ENCODE measurements around the gene FNIP1. TPM values are rescaled to one million over a fixed set of nuclear protein-coding genes. Genes with fewer than 3 reads are reported as not detected.

Gene FNIP1
- polyA plus RNA-seq, 1 experiment: 15.8 TPM

- POLR2A ChIA-PET: no interaction called here
- CTCF ChIA-PET: no interaction called here
- no peak for DNase-seq (ENCODE audit: low read depth, low spot score)
- TF ChIP-seq CTCF (IDR thresholded peaks at IDR 0.05; ENCODE audit: low read depth, low read length): no peak
- H3K4me3 ChIP-seq (ENCODE audit: low read depth, low read length): no peak overlapping the region
- H3K27me3 ChIP-seq (ENCODE audit: control insufficient read depth, insufficient read depth, low read length): no peaks in the 10 kb centered on the region
- H3K27ac ChIP-seq (ENCODE audit: low read depth, low read length): no peak overlapping the region
- H3K9me3 ChIP-seq (ENCODE audit: control insufficient read depth, insufficient read depth, low read length): no peaks in the 10 kb centered on the region
These were observed 20.4 kb downstream of the FNIP1 start for GRCh38 chr5:131776450-131776849.

GRCh38 chr5:131774652-131775367, 22.0 kb downstream of the FNIP1 start:
- no peak overlapping the region for H3K4me3 ChIP-seq (ENCODE audit: low read depth, low read length)
- CTCF ChIA-PET: interaction anchor here (0.6 kb wide), 2 partner anchors 57 to 185 kb away, joined by 3 read pairs; no protein-coding TSS in a partner anchor

GRCh38 chr5:131773805-131774204, 23.0 kb downstream of the FNIP1 start:
- ChIA-PET POLR2A (interaction anchor here (1.0 kb wide), 1 partner anchor 23 kb away, joined by 3 read pairs; the partner anchor contains the start of gene FNIP1), CTCF (no interaction called here)
- Histone ChIP-seq H3K27ac (ENCODE audit: low read depth, low read length) (no peak overlapping the region), H3K27me3 (ENCODE audit: control insufficient read depth, insufficient read depth, low read length) (no peaks in the 10 kb centered on the region), H3K4me3 (ENCODE audit: low read depth, low read length) (no peak overlapping the region), H3K9me3 (ENCODE audit: control insufficient read depth, insufficient read depth, low read length) (no peaks in the 10 kb centered on the region)
- no peak for TF ChIP-seq CTCF (IDR thresholded peaks at IDR 0.05; ENCODE audit: low read depth, low read length)
- DNase-seq (ENCODE audit: low read depth, low spot score): no peak

More at GRCh38 chr5:131774652-131775367, 22.0 kb downstream of the FNIP1 start:
- TF ChIP-seq CTCF (IDR thresholded peaks at IDR 0.05; ENCODE audit: low read depth, low read length): no peak
- DNase-seq (ENCODE audit: low read depth, low spot score): no peak
- H3K27ac ChIP-seq (ENCODE audit: low read depth, low read length): no peak overlapping the region
- POLR2A ChIA-PET: interaction anchor here (0.7 to 1.0 kb wide), 2 partner anchors 22 to 179 kb away, joined by 3 to 7 read pairs; partner anchors contain the start of gene FNIP1
- no peaks in the 10 kb centered on the region for H3K27me3 ChIP-seq (ENCODE audit: control insufficient read depth, insufficient read depth, low read length)
- no peaks in the 10 kb centered on the region for H3K9me3 ChIP-seq (ENCODE audit: control insufficient read depth, insufficient read depth, low read length)

- Histone ChIP-seq H3K27me3 (ENCODE audit: control insufficient read depth, insufficient read depth, low read length) (no peaks in the 10 kb centered on the region), H3K4me3 (ENCODE audit: low read depth, low read length) (no peak overlapping the region), H3K9me3 (ENCODE audit: control insufficient read depth, insufficient read depth, low read length) (no peaks in the 10 kb centered on the region), H3K27ac (ENCODE audit: low read depth, low read length) (no peak overlapping the region)
- CTCF ChIA-PET: no interaction called here
- DNase-seq (ENCODE audit: low read depth, low spot score): no peak
- POLR2A ChIA-PET: no interaction called here
- no peak for TF ChIP-seq CTCF (IDR thresholded peaks at IDR 0.05; ENCODE audit: low read depth, low read length)
These were observed 25.1 kb downstream of the FNIP1 start for GRCh38 chr5:131771692-131772091.

GRCh38 chr5:131769961-131770360, 26.9 kb downstream of the FNIP1 start:
- ChIA-PET POLR2A (no interaction called here), CTCF (interaction anchor here (1.7 kb wide), 1 partner anchor 181 kb away, joined by 4 read pairs; no protein-coding TSS in a partner anchor)
- DNase-seq (ENCODE audit: low read depth, low spot score): no peak
- no peaks in the 10 kb centered on the region for H3K9me3 ChIP-seq (ENCODE audit: control insufficient read depth, insufficient read depth, low read length)
- H3K4me3 ChIP-seq (ENCODE audit: low read depth, low read length): no peak overlapping the region
- no peak overlapping the region for H3K27ac ChIP-seq (ENCODE audit: low read depth, low read length)
- H3K27me3 ChIP-seq (ENCODE audit: control insufficient read depth, insufficient read depth, low read length): no peaks in the 10 kb centered on the region
- TF ChIP-seq CTCF (IDR thresholded peaks at IDR 0.05; ENCODE audit: low read depth, low read length): no peak

Data from AG04450 (cell line).